ENCODE data around the gene CNPY2.

DNA sequence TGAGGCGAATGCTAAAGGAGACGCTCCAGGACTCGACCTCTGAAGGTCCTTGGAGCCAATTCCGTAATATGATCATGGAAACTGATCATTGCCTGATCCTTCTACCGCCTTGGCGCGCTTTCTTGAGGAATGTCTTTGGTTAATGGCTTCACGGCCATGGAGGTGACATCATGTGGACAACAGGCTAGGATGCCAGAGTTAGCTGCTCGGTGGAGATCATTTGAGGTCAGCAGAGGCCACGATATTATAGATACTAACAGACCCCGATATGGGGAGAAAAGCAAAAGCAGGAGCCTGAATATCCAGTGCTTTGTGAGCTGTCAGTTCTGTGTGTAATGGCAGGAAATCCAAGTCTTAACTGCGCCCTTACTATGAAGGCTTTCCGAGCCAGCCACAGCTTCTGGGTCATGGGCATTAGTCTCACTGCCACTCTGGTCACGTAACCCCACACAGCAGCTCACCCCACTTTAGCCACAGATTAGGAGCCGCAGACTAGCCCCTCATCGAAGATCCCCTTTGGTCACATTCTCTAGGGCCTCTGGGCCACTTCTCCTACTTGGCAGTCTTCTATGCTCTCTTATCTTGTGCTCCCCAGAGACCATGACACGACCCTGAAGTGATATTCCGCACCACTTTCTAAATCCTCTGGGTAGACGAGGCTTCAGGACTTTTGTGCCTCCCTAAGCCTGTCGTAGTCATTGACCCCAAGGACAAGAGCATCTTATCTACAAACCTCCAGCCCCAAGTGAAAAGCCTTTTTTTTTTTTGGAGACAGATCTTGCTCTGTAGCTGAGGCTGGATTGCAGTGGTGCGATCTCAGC is 14.9 kb downstream of the CNPY2 start:
- TF ChIP-seq, protein P1, sequence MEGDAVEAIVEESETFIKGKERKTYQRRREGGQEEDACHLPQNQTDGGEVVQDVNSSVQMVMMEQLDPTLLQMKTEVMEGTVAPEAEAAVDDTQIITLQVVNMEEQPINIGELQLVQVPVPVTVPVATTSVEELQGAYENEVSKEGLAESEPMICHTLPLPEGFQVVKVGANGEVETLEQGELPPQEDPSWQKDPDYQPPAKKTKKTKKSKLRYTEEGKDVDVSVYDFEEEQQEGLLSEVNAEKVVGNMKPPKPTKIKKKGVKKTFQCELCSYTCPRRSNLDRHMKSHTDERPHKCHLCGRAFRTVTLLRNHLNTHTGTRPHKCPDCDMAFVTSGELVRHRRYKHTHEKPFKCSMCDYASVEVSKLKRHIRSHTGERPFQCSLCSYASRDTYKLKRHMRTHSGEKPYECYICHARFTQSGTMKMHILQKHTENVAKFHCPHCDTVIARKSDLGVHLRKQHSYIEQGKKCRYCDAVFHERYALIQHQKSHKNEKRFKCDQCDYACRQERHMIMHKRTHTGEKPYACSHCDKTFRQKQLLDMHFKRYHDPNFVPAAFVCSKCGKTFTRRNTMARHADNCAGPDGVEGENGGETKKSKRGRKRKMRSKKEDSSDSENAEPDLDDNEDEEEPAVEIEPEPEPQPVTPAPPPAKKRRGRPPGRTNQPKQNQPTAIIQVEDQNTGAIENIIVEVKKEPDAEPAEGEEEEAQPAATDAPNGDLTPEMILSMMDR (IDR thresholded peaks at IDR 0.05), result no peak
- TF ChIP-seq POLR2A (IDR thresholded peaks at IDR 0.05), result no peak
